ENCODE measurements around the gene RIC8B.

RIC8B gene

DNA sequence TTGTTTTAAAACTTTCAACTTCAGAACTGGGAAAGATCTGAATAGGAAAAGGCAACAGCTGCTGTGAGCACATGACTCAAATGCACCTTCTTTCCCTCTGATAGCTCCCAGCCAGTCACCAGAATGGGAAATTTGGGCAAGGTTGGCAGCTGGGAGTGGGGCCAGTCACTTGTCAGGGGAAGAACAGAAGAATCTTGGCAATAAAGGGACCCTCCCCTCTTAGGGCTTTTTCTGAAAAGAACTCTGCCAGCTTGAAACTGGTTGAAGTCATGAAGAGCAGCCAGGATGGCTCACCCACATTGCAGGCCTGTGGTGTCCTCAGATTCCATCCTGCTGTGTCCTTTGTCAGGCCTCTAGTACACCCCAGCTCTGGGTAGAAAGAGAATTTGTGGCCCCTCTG lies 10.3 kb upstream of the RIC8B start:
- ChIA-PET CTCF (no interaction called here), POLR2A (no interaction called here)
- no peak for TF ChIP-seq ELF4 (IDR thresholded peaks at IDR 0.05)
- TF ChIP-seq SP1 (IDR thresholded peaks at IDR 0.05) = no peak
- no peak for TF ChIP-seq L3MBTL2 (conservative IDR thresholded peaks at IDR 0.05)
- TF ChIP-seq, protein P1, sequence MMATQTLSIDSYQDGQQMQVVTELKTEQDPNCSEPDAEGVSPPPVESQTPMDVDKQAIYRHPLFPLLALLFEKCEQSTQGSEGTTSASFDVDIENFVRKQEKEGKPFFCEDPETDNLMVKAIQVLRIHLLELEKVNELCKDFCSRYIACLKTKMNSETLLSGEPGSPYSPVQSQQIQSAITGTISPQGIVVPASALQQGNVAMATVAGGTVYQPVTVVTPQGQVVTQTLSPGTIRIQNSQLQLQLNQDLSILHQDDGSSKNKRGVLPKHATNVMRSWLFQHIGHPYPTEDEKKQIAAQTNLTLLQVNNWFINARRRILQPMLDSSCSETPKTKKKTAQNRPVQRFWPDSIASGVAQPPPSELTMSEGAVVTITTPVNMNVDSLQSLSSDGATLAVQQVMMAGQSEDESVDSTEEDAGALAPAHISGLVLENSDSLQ (IDR thresholded peaks at IDR 0.05) = no peak
- no peak for TF ChIP-seq LEF1 (IDR thresholded peaks at IDR 0.05; ENCODE audit: borderline replicate concordance)
- no peak for TF ChIP-seq CTBP1 (IDR thresholded peaks at IDR 0.05; ENCODE audit: borderline replicate concordance)
- no peak for TF ChIP-seq BHLHE40 (IDR thresholded peaks at IDR 0.05; ENCODE audit: borderline replicate concordance)
- TF ChIP-seq ARNT (IDR thresholded peaks at IDR 0.05) = no peak
- TF ChIP-seq FOXK2 (IDR thresholded peaks at IDR 0.05) = no peak
- TF ChIP-seq ZNF384 (IDR thresholded peaks at IDR 0.05) = no peak
- no peak for TF ChIP-seq NFRKB (IDR thresholded peaks at IDR 0.05)
- TF ChIP-seq SUZ12 (IDR thresholded peaks at IDR 0.05) = no peak
- no peak for TF ChIP-seq FOXA1 (IDR thresholded peaks at IDR 0.05)
- no peak for TF ChIP-seq HDGF (IDR thresholded peaks at IDR 0.05; ENCODE audit: borderline replicate concordance)
- TF ChIP-seq TARDBP (IDR thresholded peaks at IDR 0.05) = no peak
- TF ChIP-seq FOXM1 (IDR thresholded peaks at IDR 0.05; ENCODE audit: borderline replicate concordance) = no peak
- DNase-seq (ENCODE audit: extremely low spot score) = no peak

- DNase-seq (ENCODE audit: extremely low spot score) = no peak
- ChIA-PET CTCF (interaction anchor here (0.5 kb wide), 1 partner anchor 152 kb away, joined by 9 read pairs; no protein-coding TSS in a partner anchor), POLR2A (no interaction called here)
- no peak for TF ChIP-seq CTBP1 (IDR thresholded peaks at IDR 0.05; ENCODE audit: borderline replicate concordance)
- TF ChIP-seq L3MBTL2 (conservative IDR thresholded peaks at IDR 0.05) = no peak
- TF ChIP-seq FOXA1 (IDR thresholded peaks at IDR 0.05) = no peak
- TF ChIP-seq HDGF (IDR thresholded peaks at IDR 0.05; ENCODE audit: borderline replicate concordance) = no peak
- TF ChIP-seq SUZ12 (IDR thresholded peaks at IDR 0.05) = no peak
- TF ChIP-seq LEF1 (IDR thresholded peaks at IDR 0.05; ENCODE audit: borderline replicate concordance) = no peak
- TF ChIP-seq SP1 (IDR thresholded peaks at IDR 0.05) = no peak
- TF ChIP-seq ELF4 (IDR thresholded peaks at IDR 0.05) = no peak
- TF ChIP-seq, protein P1 (IDR thresholded peaks at IDR 0.05) = no peak
- no peak for TF ChIP-seq FOXK2 (IDR thresholded peaks at IDR 0.05)
- TF ChIP-seq ARNT (IDR thresholded peaks at IDR 0.05) = no peak
- TF ChIP-seq FOXM1 (IDR thresholded peaks at IDR 0.05; ENCODE audit: borderline replicate concordance) = no peak
- no peak for TF ChIP-seq NFRKB (IDR thresholded peaks at IDR 0.05)
- no peak for TF ChIP-seq ZNF384 (IDR thresholded peaks at IDR 0.05)
These were observed 9.7 kb upstream of the RIC8B start for GRCh38 chr12:106764738-106765137.

- CTCF ChIA-PET = no interaction called here
- TF ChIP-seq SP1 (IDR thresholded peaks at IDR 0.05) (no peak), NFRKB (IDR thresholded peaks at IDR 0.05) (no peak), LEF1 (IDR thresholded peaks at IDR 0.05; ENCODE audit: borderline replicate concordance) (no peak)
- no peak for DNase-seq (ENCODE audit: extremely low spot score)
- POLR2A ChIA-PET = interaction anchor here (1.9 kb wide), 1 partner anchor 28 kb away, joined by 4 read pairs; no protein-coding TSS in a partner anchor
These were observed 8.1 kb upstream of the RIC8B start for GRCh38 chr12:106766393-106766826.

DNA sequence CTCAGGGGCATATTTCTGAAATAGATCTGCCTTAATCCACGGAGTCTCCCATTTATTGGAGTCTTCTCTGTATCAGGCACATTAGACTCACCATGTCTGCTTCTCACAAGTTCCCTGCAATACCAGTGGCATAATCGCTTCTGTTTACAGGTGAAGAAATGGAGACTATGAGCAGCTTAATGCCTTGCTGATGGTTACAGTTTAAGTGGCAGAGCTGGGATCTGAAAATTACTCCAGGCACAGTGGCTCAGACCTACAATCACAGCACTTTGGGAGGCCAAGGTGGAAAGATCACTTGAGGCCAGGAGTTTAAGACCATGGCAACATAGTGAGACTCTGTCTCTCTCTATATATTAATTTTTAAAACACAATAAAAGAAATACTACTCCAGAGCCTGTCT lies 7.3 kb upstream of the RIC8B start:
- ChIA-PET POLR2A (interaction anchor here (1.0 kb wide), 1 partner anchor 8 kb away, joined by 3 read pairs; no protein-coding TSS in a partner anchor), CTCF (no interaction called here)
- TF ChIP-seq ZNF384 (IDR thresholded peaks at IDR 0.05) (no peak), TARDBP (IDR thresholded peaks at IDR 0.05) (no peak), ARNT (IDR thresholded peaks at IDR 0.05) (no peak), FOXK2 (IDR thresholded peaks at IDR 0.05) (no peak), BHLHE40 (IDR thresholded peaks at IDR 0.05; ENCODE audit: borderline replicate concordance) (no peak), L3MBTL2 (conservative IDR thresholded peaks at IDR 0.05) (no peak), ELF4 (IDR thresholded peaks at IDR 0.05) (no peak), FOXM1 (IDR thresholded peaks at IDR 0.05; ENCODE audit: borderline replicate concordance) (no peak), SP1 (IDR thresholded peaks at IDR 0.05) (no peak), HDGF (IDR thresholded peaks at IDR 0.05; ENCODE audit: borderline replicate concordance) (no peak), LEF1 (IDR thresholded peaks at IDR 0.05; ENCODE audit: borderline replicate concordance) (no peak), FOXA1 (IDR thresholded peaks at IDR 0.05) (no peak), SUZ12 (IDR thresholded peaks at IDR 0.05) (no peak), NFRKB (IDR thresholded peaks at IDR 0.05) (no peak)
- TF ChIP-seq, protein P1 (IDR thresholded peaks at IDR 0.05) = no peak
- DNase-seq (ENCODE audit: extremely low spot score) = no peak

DNA sequence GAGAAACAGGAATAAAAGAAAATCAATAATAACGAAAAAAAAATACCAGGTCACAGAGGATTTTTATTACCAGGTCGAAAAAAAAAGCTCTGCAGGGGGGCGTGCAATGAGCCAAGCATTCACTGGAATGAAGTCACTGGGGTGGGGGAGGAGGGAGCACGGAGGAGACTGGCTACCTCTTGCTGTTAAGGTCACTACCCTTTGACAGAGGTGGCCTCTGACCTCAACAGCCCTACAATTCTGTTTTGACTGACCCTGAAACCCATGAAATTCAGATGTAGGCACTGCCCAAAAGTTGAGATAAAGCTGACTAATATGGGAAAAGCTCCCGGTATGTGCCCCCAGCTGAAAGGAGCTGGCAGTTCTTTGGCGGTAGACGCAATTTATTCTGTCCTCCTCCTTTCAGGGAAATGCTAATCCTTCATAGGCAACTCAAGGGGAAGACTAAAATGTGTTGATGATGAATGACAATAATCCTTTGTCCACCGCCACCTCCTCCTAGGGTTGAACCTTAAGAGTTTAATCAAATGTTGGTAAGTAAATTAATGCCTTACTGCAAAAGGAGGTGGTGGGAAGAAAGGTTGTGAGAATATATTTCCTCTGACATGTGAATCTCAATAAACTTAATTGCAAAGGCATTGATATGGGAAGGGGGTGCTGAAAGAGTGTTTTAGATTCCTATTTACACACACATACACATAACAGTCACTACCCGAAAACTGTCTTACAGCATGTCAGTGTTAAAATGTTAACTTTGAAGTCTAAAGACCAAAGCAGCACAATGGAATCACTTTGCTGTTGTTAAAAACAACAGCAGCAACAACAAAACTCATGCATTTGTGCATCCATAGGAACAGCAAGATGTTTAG lies 6.3 kb upstream of the RIC8B start:
- TF ChIP-seq L3MBTL2 (conservative IDR thresholded peaks at IDR 0.05) (no peak), ELF4 (IDR thresholded peaks at IDR 0.05) (no peak), SUZ12 (IDR thresholded peaks at IDR 0.05) (no peak), ZNF384 (IDR thresholded peaks at IDR 0.05) (peak; percentile 88)
- POLR2A ChIA-PET = no interaction called here
- DNase-seq (ENCODE audit: extremely low spot score) = peak; percentile 42
- CTCF ChIA-PET = no interaction called here

DNA sequence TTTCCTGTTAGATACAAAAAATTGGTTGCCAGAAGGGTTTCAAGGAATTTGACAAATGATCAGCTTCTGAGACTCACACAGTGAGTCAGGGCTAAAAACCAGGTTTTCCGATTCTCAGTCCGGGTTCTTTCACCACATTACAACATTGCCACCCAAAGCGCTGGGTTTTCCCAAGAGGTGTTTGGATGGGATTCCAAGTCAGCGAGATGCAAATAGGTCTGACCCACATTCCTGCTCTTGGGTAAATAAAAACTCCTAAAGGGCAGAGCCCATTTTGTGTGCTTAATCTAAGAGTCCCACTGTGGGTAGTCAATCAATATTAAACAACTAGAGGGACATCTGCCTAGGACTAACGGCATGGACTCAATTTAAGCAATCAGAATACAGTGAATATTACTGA lies 5.4 kb upstream of the RIC8B start:
- ChIA-PET CTCF (no interaction called here), POLR2A (no interaction called here)
- DNase-seq (ENCODE audit: extremely low spot score) = no peak

More for the DNA sequence above, 5.4 kb upstream of the RIC8B start:
- TF ChIP-seq SP1 (IDR thresholded peaks at IDR 0.05) = no peak
- no peak for TF ChIP-seq NFRKB (IDR thresholded peaks at IDR 0.05)
- TF ChIP-seq, protein P1 (IDR thresholded peaks at IDR 0.05) = no peak
- no peak for TF ChIP-seq TARDBP (IDR thresholded peaks at IDR 0.05)
- no peak for TF ChIP-seq FOXM1 (IDR thresholded peaks at IDR 0.05; ENCODE audit: borderline replicate concordance)
- TF ChIP-seq BHLHE40 (IDR thresholded peaks at IDR 0.05; ENCODE audit: borderline replicate concordance) = no peak
- TF ChIP-seq CTBP1 (IDR thresholded peaks at IDR 0.05; ENCODE audit: borderline replicate concordance) = no peak
- TF ChIP-seq FOXK2 (IDR thresholded peaks at IDR 0.05) = no peak
- no peak for TF ChIP-seq FOXA1 (IDR thresholded peaks at IDR 0.05)
- no peak for TF ChIP-seq ZNF384 (IDR thresholded peaks at IDR 0.05)
- no peak for TF ChIP-seq LEF1 (IDR thresholded peaks at IDR 0.05; ENCODE audit: borderline replicate concordance)
- no peak for TF ChIP-seq SUZ12 (IDR thresholded peaks at IDR 0.05)
- TF ChIP-seq ELF4 (IDR thresholded peaks at IDR 0.05) = no peak
- TF ChIP-seq ARNT (IDR thresholded peaks at IDR 0.05) = no peak
- no peak for TF ChIP-seq HDGF (IDR thresholded peaks at IDR 0.05; ENCODE audit: borderline replicate concordance)

Measured in HEK293T (cell line).